NCI-H187 treated with DMSO at 0.1 percent for 48 hours (cell line): ENCODE measurements around the gene SBK1.
"Not testable (repeated sequence)": the region's sequence is repeated elsewhere in the genome, so short reads cannot be mapped to it uniquely, and the experiment has no call there.

Source experiments
- DNase-seq: peaks from one replicate; lab custom pipeline; 2025; lab: John Stamatoyannopoulos, UW

Gene SBK1

GRCh38 chr16:28335678-28336077 is 43.4 kb downstream of the SBK1 start:
- not testable (repeated sequence) for DNase-seq

- DNase-seq: not testable (repeated sequence)
Measured at GRCh38 chr16:28336940-28337710, 44.8 kb downstream of the SBK1 start.

- DNase-seq: not testable (repeated sequence)
Measured at GRCh38 chr16:28338230-28338629, 45.9 kb downstream of the SBK1 start.

GRCh38 chr16:28362600-28362999 is 70.3 kb downstream of the SBK1 start:
- not testable (repeated sequence) for DNase-seq

GRCh38 chr16:28363408-28363807 is 71.1 kb downstream of the SBK1 start, which contains the start of gene NPIPB6:
Gene NPIPB6, minus strand, starts transcription at chr16:28363508. Its CDS starts 686 bp downstream, at chr16:28362822.
- not testable (repeated sequence) for DNase-seq

- DNase-seq: not testable (repeated sequence)
Measured at GRCh38 chr16:28364268-28365173, 72.2 kb downstream of the SBK1 start.

DNA sequence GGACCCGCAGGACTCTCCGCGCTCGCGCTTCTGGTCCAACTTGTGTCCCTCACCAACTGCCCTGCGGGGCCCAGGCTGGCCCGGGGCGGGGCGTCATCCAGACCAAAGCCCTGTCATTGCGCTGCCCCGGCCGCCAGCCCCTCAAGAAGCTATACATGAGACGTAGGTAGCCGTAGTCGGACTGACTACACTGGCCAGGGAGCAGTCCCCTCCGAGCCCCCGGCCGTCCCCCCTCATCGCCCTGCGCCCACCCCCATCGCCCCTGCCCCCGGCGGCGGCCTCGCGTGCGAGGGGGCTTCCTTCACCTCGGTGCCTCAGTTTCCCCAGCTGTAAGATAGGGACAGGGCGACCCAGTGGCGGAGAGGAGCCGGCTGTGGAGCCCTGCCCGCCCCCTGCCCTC is 75.6 kb downstream of the SBK1 start:
- not testable (repeated sequence) for DNase-seq
